H7 (cell line): Measurements from ENCODE around the gene POR. TPM values are rescaled to one million over a fixed set of nuclear protein-coding genes. Genes with fewer than 3 reads are reported as not detected.
A peak's percentile ranks its signal among the peaks of the same experiment; 100 is the strongest.
"Not testable (repeated sequence)": the region's sequence is repeated elsewhere in the genome, so short reads cannot be mapped to it uniquely, and the experiment has no call there.

Source experiments
- DNase-seq: peaks from one replicate; pipeline ENCODE4 v3.0.0; 2012
- H3K27me3 ChIP-seq: 2 replicates; pipeline ENCODE4 v1.6.0; 2011; ENCODE audit warnings: mild to moderate bottlenecking, low read length; ENCODE audit not compliant: control insufficient read depth, insufficient read depth
- H3K36me3 ChIP-seq: replicated peaks from 2 replicates; pipeline ENCODE4 v1.5.1; 2011; ENCODE audit warnings: low read length; ENCODE audit not compliant: control insufficient read depth, insufficient read depth
- H3K4me3 ChIP-seq: 2 replicates; pipeline ENCODE4 v1.5.1; 2011; ENCODE audit warnings: low read depth, mild to moderate bottlenecking, control low read depth, low read length, moderate library complexity; ENCODE audit not compliant: insufficient read depth
- total RNA-seq: library from RNA; depleted of rRNA; stranded (reverse); fragments of >200 nt; shearing (Covaris generic); gene quantifications from 2 replicates; pipeline ENCODE4 v1.2.3, GENCODE V29; 2014

The POR gene
- total RNA-seq, 1 experiment from 2014 or later: 120 TPM

DNA sequence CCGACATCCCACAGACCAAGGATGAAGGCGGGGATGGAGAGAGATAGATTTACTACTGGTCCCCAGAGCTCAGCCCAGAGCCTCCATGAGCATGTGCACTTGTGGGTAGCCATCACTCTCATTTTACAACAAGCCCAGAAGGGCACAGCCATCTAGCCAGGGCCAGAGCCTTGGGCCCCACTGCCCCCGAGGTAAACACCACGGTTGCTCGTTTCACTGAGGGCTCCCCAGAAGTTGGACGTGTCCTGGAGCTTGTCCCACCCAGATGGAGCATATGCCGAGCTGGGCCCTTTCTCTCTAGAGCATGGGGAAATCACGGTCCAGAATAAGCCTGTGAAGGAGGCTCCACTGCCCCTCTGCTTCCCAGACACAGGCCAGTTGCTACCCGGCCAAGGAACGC is 88.4 kb downstream of the POR start:
- H3K4me3 ChIP-seq: no peak overlapping the region
- H3K36me3 ChIP-seq: peaks cover 9% of the 10 kb centered on the region
- H3K27me3 ChIP-seq: no peaks in the 10 kb centered on the region
- DNase-seq: no peak

DNA sequence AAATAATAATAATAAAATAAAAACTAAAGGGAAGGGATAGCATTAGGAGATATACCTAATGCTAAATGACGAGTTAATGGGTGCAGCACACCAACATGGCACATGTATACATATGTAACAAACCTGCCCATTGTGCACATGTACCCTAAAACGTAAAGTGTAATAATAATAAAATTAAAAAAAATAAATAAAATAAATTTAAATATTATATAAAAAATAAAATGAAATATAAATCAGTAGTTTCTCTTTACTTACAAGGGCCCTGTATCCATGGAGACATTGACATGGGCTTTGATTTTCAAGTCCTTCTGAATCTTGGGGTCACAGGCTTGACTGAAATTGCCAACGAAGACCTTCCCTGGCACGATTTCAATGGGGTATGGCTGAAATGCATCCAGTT is 90.0 kb downstream of the POR start:
- H3K36me3 ChIP-seq, H3K27me3 ChIP-seq, H3K4me3 ChIP-seq, DNase-seq: not testable (repeated sequence)

DNA sequence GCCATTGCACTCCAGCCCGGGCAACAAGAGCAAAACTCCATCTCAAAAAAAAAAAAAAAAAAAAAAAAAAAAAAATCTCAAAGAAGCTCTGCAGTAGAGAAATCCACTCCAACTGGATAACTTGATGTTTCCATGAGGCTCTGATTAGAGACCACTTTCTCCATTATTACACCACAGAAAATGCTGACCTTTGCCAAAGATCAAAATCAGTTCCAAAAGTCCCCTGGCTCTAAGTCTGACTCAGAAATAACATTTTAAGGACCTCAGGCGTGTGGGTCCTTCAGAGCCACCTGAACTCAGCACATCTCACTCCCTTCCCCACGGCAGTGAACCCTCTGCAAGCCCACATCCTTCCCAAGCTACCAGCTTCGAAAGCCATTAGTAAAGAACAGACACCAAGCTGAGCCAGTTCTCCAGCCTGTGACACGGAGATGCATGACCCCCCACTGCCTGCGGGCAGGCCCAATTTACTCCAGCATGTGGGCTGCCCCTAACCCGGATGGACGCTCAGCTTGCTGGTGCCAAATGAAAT is 93.3 kb downstream of the POR start:
- no peak overlapping the region for H3K4me3 ChIP-seq
- no peaks in the 10 kb centered on the region for H3K27me3 ChIP-seq

DNA sequence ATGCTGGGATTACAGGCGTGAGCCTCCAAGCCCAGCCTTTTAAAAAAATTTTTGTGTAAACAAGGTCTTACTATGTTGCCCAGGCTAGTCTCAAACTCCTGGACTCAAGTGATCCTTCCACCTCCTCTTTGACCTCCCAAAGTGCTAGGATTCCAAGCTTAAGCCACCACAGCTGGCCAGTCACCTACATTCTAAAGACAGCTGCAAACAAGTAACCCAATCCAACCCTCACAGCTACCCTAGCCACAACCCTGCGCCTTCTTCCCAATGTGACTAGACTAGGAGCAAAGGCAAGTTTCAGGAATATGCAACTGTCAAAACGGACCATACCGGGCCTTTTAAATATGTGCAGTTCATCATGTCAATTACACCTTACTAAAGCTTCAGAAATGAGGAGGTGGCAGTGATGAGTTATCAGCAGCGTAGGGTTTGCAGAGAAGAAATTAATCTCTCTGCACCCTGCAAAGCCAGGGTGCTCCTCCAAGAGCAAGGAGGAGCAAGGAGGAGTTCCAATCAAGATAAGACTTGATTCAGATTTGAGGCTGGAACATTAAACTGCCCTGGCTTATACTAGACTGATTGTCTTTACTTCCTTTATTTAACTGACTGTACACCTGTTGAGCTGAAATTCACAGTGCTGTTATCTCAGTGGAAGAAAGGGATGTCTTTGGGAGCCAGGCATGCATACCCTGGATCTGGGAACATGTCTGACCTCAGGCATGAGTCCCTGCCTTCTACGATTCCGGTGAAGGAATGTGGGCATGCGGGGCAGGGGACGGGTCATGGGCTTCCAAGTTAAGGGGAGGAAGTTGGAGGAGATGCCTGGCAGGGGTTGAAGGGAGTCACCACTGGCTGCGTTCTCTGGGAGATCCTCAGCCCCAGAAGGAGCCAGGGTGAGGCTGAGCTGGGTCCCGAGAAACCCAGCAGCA is 95.0 kb downstream of the POR start:
- no peak for DNase-seq
- peaks cover 5% of the 10 kb centered on the region for H3K36me3 ChIP-seq

More for the DNA sequence above, 93.3 kb downstream of the POR start:
- peak; percentile 41 for DNase-seq
- peaks cover 7% of the 10 kb centered on the region for H3K36me3 ChIP-seq

DNA sequence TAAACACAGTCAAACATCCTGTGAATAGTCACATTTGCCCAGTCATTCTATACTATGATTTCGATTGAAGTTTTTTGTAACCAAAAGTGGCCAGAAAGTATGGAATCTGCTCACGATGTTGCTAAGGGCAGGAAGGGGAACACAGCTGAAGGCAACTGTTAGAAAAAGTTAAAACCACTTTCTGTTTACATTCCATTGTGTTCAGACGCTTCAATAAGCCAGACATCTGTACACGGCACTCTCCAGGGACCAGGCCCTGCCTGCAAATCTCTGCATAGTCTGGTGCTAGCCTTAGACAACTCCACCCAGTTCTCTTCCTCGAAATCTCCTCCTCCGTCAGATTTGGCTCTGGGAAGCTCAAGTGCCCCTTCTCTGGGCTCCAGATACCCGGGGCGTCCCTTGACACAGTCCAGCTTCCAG is 96.5 kb downstream of the POR start:
- H3K27me3 ChIP-seq: no peaks in the 10 kb centered on the region
- DNase-seq: no peak
- no peak overlapping the region for H3K4me3 ChIP-seq
- peaks cover 4% of the 10 kb centered on the region for H3K36me3 ChIP-seq

More for the DNA sequence above, 95.0 kb downstream of the POR start:
- no peaks in the 10 kb centered on the region for H3K27me3 ChIP-seq
- no peak overlapping the region for H3K4me3 ChIP-seq

DNA sequence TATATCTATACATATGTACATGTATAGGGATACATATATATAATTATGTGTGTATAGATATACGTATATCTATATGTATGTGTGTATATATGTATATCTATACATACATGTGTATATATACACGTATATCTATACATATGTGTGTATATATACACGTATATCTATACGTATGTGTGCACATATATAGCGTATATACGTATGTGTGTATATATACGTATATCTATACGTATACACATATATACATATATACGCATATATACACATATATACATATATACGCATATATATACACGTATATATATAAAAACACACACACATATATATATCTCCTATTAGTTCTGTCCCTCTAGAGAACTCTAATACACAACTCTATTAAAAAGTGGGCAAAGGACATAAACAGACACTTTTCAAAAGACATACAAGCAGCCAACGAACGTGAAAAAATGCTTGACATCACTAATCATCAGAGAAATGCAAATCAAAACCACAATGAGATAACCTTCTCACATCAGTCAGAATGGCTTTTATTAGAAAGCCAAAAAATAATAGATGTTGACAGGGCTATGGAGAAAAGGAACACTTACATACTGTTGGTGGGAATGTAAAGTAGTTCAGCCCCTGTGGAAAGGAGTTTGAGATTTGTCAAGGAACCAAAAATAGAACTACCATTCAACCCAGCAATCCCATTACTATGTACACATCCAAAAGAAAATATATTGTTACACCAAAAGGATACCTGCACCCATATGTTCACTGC is 101.4 kb downstream of the POR start:
- no peak for DNase-seq
- Histone ChIP-seq H3K4me3 (no peak overlapping the region), H3K36me3 (peaks cover 9% of the 10 kb centered on the region), H3K27me3 (no peaks in the 10 kb centered on the region)

DNA sequence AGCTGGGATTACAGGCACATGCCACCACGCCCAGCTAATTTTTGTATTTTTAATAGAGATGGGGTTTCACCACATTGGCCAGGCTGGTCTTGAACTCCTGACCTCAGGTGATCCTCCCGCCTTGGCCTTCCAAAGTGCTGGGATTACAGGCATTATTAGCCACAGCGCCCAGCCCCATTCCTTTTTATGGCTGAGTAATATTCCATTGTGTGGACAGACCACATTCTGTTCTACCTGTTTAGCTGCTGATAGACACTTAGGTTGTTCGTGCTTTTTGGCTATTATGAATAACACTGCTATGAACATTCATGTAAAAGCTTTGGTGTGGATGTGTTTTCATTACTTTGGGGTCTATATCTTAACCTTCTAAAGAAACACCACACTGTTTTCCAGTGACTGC is 103.6 kb downstream of the POR start:
- not testable (repeated sequence) for DNase-seq, H3K27me3 ChIP-seq, H3K4me3 ChIP-seq
- peaks cover 10% of the 10 kb centered on the region for H3K36me3 ChIP-seq

DNA sequence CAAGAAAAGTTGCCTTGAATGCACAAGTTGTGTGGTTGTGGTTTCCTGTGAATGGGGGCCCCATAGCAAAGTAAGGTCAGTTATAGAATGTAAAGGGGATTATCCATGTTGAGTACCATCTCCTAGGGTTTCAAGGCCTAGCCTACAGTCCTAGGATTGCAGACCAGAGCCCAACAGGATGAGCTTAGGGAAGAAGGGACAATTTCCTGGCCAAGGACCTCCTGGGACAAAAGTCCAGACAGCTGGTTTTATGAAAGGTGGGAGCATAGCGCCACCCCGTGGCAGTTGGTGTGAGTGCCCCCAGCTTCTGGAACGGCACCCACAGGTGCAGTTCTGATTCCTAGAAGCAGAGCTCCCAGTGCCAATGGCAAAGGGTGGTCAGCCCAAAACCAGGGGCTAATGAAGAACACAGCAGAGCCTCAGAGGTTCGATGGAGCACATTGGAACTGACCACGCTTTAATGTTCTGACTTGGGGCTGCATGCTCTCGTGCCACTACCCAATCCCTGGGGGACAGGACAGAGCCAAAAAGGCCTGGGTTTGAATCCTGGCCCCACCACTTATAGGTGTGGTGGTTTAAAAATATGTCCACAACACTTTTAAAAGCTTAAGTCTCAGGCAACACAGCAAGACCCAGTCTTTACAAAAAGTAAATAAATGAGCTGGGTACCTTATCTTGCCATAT is 105.2 kb downstream of the POR start:
- Histone ChIP-seq H3K4me3 (no peak overlapping the region), H3K36me3 (peaks cover 10% of the 10 kb centered on the region), H3K27me3 (no peaks in the 10 kb centered on the region)
- DNase-seq: peak; percentile 87

DNA sequence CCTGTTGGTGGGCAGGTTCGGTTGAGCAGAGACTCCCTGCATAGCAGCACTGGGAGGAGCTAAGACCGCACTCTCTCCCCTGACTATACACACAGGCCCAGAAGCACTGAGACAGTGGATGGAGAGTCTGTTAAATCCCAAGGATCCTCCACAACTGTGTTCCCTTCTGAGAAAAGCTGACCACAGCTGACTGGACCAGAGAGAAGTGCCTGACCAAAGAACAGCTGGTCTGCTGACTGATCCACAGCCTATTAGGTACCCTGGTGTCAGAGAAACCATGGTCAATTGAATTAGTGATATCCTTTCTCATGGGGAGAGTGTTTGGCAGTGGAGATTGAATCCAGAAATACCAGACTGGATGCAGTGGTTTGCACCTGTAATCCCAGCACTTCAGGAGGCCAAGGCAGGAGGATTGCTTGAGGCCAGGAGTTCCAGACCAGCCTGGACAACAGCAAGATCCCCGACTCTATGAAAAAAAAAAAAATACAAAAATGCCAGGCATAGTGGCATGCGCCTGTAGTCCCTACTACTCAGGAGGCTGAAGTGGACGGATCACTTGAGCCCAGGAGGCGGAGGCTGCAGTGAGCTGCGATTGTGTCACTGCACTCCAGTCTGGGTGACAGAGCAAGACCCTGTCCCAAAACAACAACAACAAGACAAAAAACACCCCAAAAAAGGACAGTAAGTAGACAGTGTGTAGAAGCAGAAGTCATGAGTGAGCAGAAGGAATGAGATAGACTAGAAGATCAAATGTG is 107.2 kb downstream of the POR start:
- Histone ChIP-seq H3K4me3 (no peak overlapping the region), H3K27me3 (no peaks in the 10 kb centered on the region), H3K36me3 (peaks cover 7% of the 10 kb centered on the region)
- no peak for DNase-seq

DNA sequence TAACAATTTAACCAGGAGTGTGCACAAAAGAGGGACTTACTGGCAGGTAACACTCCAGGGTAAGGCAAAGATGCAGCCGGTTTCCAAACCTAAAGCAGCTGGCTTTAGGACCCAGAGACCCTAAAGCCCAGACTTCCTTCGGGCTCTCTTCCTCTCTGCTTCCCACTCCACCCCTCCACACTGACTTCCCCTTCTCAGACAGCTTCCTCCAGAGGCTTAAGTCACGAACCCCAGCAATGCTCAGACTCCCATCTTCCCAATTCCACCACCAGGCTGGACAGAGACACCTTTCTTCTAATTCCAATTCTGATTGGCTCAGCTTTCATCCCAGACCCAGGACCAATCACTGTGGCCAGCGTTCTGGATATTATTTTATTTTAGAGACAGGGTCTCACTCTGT is 108.0 kb downstream of the POR start:
- peaks cover 7% of the 10 kb centered on the region for H3K36me3 ChIP-seq
- H3K27me3 ChIP-seq: no peaks in the 10 kb centered on the region
- DNase-seq: no peak
- H3K4me3 ChIP-seq: no peak overlapping the region

DNA sequence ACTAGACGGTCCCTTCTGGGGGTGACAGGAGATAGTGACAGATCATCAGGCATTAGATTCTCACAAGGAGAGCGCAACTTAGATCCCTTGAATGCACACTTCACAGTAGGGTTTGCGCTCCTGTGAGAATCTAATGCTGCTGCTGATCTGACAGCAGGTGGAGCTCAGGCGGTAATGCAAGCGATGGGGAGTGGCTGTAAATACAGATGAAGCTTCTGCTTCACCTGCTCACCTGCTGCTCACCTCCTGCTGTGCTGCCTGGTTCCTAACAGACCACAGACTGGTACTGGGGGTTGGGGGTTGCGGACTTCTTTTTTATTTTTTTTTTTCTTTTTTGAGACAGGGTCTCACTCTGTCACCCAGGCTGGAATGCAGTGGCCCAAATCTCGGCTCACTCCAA is 114.7 kb downstream of the POR start:
- H3K27me3 ChIP-seq, DNase-seq, H3K36me3 ChIP-seq, H3K4me3 ChIP-seq: not testable (repeated sequence)

DNA sequence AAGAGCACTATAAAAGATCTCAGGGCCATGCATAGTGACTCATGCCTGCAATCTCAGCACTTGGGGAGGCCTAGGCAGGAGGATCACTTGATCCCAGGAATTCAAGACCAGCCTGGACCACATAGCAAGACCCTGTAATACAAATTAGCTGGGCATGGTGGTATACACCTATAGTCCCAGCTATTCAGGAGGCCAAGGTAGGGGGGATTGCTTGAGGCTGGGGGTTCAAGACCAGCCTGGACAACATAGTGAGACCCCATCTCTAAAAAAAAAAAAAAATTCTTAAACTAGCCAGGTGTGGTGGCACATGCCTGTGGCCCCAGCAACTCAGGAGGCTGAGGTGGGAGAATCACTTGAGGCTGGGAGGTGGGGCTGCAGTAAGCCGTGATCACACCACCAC is 117.0 kb downstream of the POR start:
- peaks cover 2% of the 10 kb centered on the region for H3K36me3 ChIP-seq
- no peak overlapping the region for H3K4me3 ChIP-seq
- H3K27me3 ChIP-seq: no peaks in the 10 kb centered on the region
- no peak for DNase-seq
